Lower lobe of right lung (tissue), 2 donors: ENCODE results near the gene LPP. TPM values are rescaled to one million over a fixed set of nuclear protein-coding genes. Genes with fewer than 3 reads are reported as not detected.

Experiments
- ATAC-seq, 2 donors: fragments of 200-7000 bp; cut with Tn5 transposase; one replicate each; pipeline ENCODE4 v1.9.1; 2020 to 2022; ENCODE audit warnings: mild to moderate bottlenecking in 2 of 2, moderate library complexity in 2 of 2
- DNase-seq: peaks from one replicate; pipeline ENCODE4 v3.0.0-alpha.2; 2020
- H3K27ac ChIP-seq: fragments of 200-600 bp; one replicate; pipeline ENCODE4 v1.8.0; 2022
- H3K27me3 ChIP-seq: fragments of 200-600 bp; one replicate; pipeline ENCODE4 v1.8.0; 2022; ENCODE audit warnings: low read depth
- H3K36me3 ChIP-seq: fragments of 200-600 bp; one replicate; pipeline ENCODE4 v1.8.0; 2022; ENCODE audit warnings: mild to moderate bottlenecking
- H3K4me1 ChIP-seq: fragments of 200-600 bp; one replicate; pipeline ENCODE4 v1.8.0; 2022
- H3K4me3 ChIP-seq: fragments of 200-600 bp; one replicate; pipeline ENCODE4 v1.8.0; 2022; ENCODE audit warnings: mild to moderate bottlenecking
- H3K9me3 ChIP-seq: fragments of 200-600 bp; one replicate; pipeline ENCODE4 v1.8.0; 2022
- intact Hi-C: fragments of 100-400 bp; cut with DNase I; formaldehyde crosslinking; loops from one replicate; pipeline ENCODE4 v1.11.0; 2022
- total RNA-seq: library from RNA; stranded (reverse); fragmentation: NEBNext Ultra II Directional; extraction: Animal tissue kit (Norgen Biotek cat#: 25700); gene quantifications from one replicate; pipeline ENCODE4 v1.2.1, GENCODE V29; 2021
- TF ChIP-seq, protein P1 (sequence below): fragments of 200-600 bp; IDR thresholded peaks from one replicate; pipeline ENCODE4 v1.8.0; 2022; ENCODE audit warnings: antibody characterized with exemption, mild to moderate bottlenecking
- donor health status: DM: no; HTN: yes; CAD: no; lungs with severe emphysema.

The LPP gene
- total RNA-seq, 1 donor from 2014 or later, result 180 TPM

GRCh38 chr3:188529228-188529627 lies 375.3 kb downstream of the LPP start:
- DNase-seq (no peak), ATAC-seq (no peak)
- Histone ChIP-seq H3K9me3 (no peaks in the 10 kb centered on the region), H3K27ac (no peak overlapping the region), H3K4me3 (no peak overlapping the region), H3K27me3 (no peaks in the 10 kb centered on the region), H3K4me1 (no peaks in the 10 kb centered on the region), H3K36me3 (no peaks in the 10 kb centered on the region)
- TF ChIP-seq, protein P1, sequence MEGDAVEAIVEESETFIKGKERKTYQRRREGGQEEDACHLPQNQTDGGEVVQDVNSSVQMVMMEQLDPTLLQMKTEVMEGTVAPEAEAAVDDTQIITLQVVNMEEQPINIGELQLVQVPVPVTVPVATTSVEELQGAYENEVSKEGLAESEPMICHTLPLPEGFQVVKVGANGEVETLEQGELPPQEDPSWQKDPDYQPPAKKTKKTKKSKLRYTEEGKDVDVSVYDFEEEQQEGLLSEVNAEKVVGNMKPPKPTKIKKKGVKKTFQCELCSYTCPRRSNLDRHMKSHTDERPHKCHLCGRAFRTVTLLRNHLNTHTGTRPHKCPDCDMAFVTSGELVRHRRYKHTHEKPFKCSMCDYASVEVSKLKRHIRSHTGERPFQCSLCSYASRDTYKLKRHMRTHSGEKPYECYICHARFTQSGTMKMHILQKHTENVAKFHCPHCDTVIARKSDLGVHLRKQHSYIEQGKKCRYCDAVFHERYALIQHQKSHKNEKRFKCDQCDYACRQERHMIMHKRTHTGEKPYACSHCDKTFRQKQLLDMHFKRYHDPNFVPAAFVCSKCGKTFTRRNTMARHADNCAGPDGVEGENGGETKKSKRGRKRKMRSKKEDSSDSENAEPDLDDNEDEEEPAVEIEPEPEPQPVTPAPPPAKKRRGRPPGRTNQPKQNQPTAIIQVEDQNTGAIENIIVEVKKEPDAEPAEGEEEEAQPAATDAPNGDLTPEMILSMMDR, result no peak
- intact Hi-C loops, result no loop called here

GRCh38 chr3:188530226-188530625 lies 376.3 kb downstream of the LPP start:
- TF ChIP-seq, protein P1, result no peak
- no peaks in the 10 kb centered on the region for H3K4me1 ChIP-seq

GRCh38 chr3:188531210-188531609 lies 377.3 kb downstream of the LPP start:
- ATAC-seq, result no peak

More at GRCh38 chr3:188530226-188530625, 376.3 kb downstream of the LPP start:
- DNase-seq, result no peak
- no peak overlapping the region for H3K27ac ChIP-seq
- H3K36me3 ChIP-seq, result no peaks in the 10 kb centered on the region
- no peaks in the 10 kb centered on the region for H3K27me3 ChIP-seq
- intact Hi-C loops, result no loop called here
- H3K9me3 ChIP-seq, result no peaks in the 10 kb centered on the region
- H3K4me3 ChIP-seq, result no peak overlapping the region
- no peak for ATAC-seq

DNA sequence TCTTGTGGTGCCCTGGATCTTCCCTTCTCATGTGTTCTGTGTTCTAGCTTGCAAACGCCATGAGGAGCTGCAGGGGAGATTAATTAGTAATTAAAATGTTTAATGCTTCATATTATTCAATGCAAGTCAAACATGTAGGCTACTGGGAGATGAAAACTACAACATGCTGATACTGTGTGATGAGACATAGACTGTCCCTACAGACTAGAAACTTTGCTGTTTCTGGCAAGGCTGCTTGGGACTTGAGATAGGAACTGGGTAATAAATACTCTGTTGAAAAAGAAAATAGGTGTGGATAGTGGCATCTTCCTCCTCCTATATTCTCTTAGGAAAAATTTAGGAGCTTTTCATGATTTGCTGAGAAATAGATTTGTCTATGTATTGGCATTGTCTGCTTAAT lies 379.2 kb downstream of the LPP start:
- no peak overlapping the region for H3K4me3 ChIP-seq
- no peaks in the 10 kb centered on the region for H3K4me1 ChIP-seq
- DNase-seq (no peak), ATAC-seq (no peak)
- no peaks in the 10 kb centered on the region for H3K36me3 ChIP-seq
- intact Hi-C loops, result no loop called here
- H3K9me3 ChIP-seq, result no peaks in the 10 kb centered on the region
- no peak overlapping the region for H3K27ac ChIP-seq
- H3K27me3 ChIP-seq, result no peaks in the 10 kb centered on the region
- TF ChIP-seq, protein P1, result no peak

More at GRCh38 chr3:188531210-188531609, 377.3 kb downstream of the LPP start:
- Histone ChIP-seq H3K4me3 (no peak overlapping the region), H3K27ac (no peak overlapping the region), H3K27me3 (no peaks in the 10 kb centered on the region), H3K36me3 (no peaks in the 10 kb centered on the region), H3K4me1 (no peaks in the 10 kb centered on the region), H3K9me3 (no peaks in the 10 kb centered on the region)
- DNase-seq, result no peak
- TF ChIP-seq, protein P1, result no peak
- intact Hi-C loops, result no loop called here

DNA sequence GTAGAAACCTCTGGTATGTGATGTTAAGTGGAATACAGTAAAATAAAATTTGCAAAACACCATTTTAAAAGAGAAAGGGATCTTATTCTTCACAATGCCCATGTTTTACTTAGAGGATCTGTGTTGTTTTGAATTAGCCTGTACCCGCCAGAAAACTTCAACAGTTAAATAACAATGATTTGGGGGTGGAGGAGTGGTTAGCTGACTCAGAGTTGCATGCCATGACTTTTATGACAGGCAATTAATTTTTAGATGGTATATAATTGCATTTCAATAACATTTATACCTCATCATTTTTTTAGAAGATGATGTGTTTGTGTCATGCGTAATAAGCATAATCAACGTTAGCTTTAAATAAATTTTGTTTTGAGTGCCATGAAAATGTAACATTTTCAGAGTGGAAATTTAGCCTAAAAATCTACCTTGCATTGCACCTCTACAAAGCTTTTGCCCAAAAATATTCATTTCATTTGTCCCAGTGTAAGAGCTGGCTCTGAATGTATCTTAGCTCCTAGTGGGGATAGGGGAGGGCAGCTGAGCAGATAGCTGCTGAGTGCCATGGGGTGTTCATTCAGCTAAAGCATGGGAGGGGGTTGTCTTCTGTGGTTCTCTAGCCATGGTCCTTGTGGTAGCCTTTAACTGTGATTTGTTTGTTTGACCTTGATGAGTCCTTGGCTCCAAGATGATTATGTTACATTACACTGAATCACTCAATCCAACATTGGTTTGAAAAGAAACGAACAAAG lies 379.8 kb downstream of the LPP start:
- DNase-seq (no peak), ATAC-seq (no peak)
- intact Hi-C loops, result no loop called here
- Histone ChIP-seq H3K36me3 (no peaks in the 10 kb centered on the region), H3K9me3 (no peaks in the 10 kb centered on the region), H3K27me3 (no peaks in the 10 kb centered on the region), H3K27ac (no peak overlapping the region), H3K4me3 (no peak overlapping the region), H3K4me1 (no peaks in the 10 kb centered on the region)
- TF ChIP-seq, protein P1, result no peak
